ENCODE measurements around the gene SCAF11.

DNA sequence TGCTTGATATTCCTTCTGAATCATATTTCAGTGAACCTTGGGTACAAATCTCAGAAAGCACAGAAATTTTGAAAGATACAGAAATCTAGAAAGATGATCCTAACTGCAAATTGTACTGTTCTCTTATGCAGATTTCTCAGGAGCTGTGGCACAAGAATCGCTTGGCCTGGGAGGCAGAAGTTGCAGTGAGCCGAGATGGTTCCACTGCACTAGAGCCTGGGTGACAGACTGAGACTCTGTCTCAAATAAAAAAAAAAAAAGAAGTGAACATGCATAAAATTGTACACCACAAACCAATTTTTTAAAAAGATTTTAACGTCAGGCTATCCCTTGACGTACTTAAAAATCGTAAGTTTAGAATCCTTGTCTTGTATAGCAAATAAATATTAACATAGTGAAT lies 31.3 kb downstream of the SCAF11 start:
- TF ChIP-seq, protein P1, sequence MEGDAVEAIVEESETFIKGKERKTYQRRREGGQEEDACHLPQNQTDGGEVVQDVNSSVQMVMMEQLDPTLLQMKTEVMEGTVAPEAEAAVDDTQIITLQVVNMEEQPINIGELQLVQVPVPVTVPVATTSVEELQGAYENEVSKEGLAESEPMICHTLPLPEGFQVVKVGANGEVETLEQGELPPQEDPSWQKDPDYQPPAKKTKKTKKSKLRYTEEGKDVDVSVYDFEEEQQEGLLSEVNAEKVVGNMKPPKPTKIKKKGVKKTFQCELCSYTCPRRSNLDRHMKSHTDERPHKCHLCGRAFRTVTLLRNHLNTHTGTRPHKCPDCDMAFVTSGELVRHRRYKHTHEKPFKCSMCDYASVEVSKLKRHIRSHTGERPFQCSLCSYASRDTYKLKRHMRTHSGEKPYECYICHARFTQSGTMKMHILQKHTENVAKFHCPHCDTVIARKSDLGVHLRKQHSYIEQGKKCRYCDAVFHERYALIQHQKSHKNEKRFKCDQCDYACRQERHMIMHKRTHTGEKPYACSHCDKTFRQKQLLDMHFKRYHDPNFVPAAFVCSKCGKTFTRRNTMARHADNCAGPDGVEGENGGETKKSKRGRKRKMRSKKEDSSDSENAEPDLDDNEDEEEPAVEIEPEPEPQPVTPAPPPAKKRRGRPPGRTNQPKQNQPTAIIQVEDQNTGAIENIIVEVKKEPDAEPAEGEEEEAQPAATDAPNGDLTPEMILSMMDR (conservative IDR thresholded peaks at IDR 0.05; ENCODE audit: low read length): no peak
- TF ChIP-seq EZH2phosphoT487 (IDR thresholded peaks at IDR 0.05; ENCODE audit: borderline replicate concordance, low read depth, low read length): no peak
